OCI-LY7 (cell line): ENCODE measurements around the gene RUNDC3A. TPM values are rescaled to one million over a fixed set of nuclear protein-coding genes. Genes with fewer than 3 reads are reported as not detected.

Source experiments
- BruUV-seq: library from RNA; stranded (reverse); fragments of 400-500 nt; replicated peaks from 2 replicates; lab custom pipeline; 2021; lab: Mats Ljungman, UMichigan
- CTCF ChIA-PET: fragments of 300-600 bp; sonication (Branson Sonifier 250); formaldehyde crosslinking; loops from one replicate; lab custom pipeline; 2022; ENCODE audit warnings: antibody characterized with exemption; ENCODE audit not compliant: unreplicated experiment; lab: Charles Lee
- POLR2A ChIA-PET: fragments of 300-600 bp; sonication (Branson Sonifier 250); formaldehyde crosslinking; loops from one replicate; lab custom pipeline; 2022; ENCODE audit warnings: antibody characterized with exemption; lab: Charles Lee
- DNase-seq: peaks from one replicate; pipeline ENCODE4 v3.0.0-alpha.2; 2015; ENCODE audit warnings: low spot score
- H2AFZ ChIP-seq: fragments of 200-600 bp; sonication (generic), shearing (Covaris generic); 2 replicates; pipeline ENCODE4 v1.6.1; 2014; ENCODE audit warnings: mild to moderate bottlenecking, antibody characterized with exemption, low read length, moderate library complexity
- H3K27ac ChIP-seq: fragments of 200-600 bp; sonication (generic); 2 replicates; pipeline ENCODE4 v1.5.1; 2014; ENCODE audit warnings: mixed run types, low read depth, mild to moderate bottlenecking, moderate library complexity, low read length, inconsistent platforms; ENCODE audit not compliant: poor library complexity, severe bottlenecking
- H3K36me3 ChIP-seq: fragments of 200-600 bp; sonication (generic); 2 replicates; pipeline ENCODE4 v1.6.1; 2014; ENCODE audit warnings: mild to moderate bottlenecking, antibody characterized with exemption, low read length, moderate library complexity, mixed read lengths; ENCODE audit not compliant: insufficient read depth
- H3K4me1 ChIP-seq: fragments of 200-600 bp; sonication (generic); 2 replicates; pipeline ENCODE4 v1.5.1; 2014; ENCODE audit warnings: mild to moderate bottlenecking, low read length; ENCODE audit not compliant: insufficient read depth, poor library complexity, severe bottlenecking
- H3K4me2 ChIP-seq: fragments of 200-600 bp; sonication (generic); 2 replicates; pipeline ENCODE4 v1.6.1; 2014; ENCODE audit warnings: mild to moderate bottlenecking, low read length
- H3K4me3 ChIP-seq: fragments of 200-600 bp; sonication (generic); 2 replicates; pipeline ENCODE4 v1.5.1; 2014; ENCODE audit warnings: mild to moderate bottlenecking, low read depth, low read length; ENCODE audit not compliant: poor library complexity, severe bottlenecking
- H3K79me2 ChIP-seq: fragments of 200-600 bp; sonication (generic); 2 replicates; pipeline ENCODE4 v1.6.1; 2016; ENCODE audit warnings: low read depth, mild to moderate bottlenecking, low read length, moderate library complexity, mixed read lengths; ENCODE audit not compliant: insufficient read depth
- H3K9me2 ChIP-seq: fragments of 200-600 bp; sonication (generic); 2 replicates; pipeline ENCODE4 v1.6.1; 2016; ENCODE audit warnings: mild to moderate bottlenecking, low read length, mixed read lengths; ENCODE audit not compliant: insufficient read depth
- H3K9me3 ChIP-seq: fragments of 200-600 bp; sonication (generic); 2 replicates; pipeline ENCODE4 v1.6.1; 2014; ENCODE audit warnings: mild to moderate bottlenecking, mixed run types, low read length, mixed read lengths
- H4K20me1 ChIP-seq: fragments of 200-600 bp; sonication (generic); 2 replicates; pipeline ENCODE4 v1.6.1; 2014; ENCODE audit warnings: mild to moderate bottlenecking, antibody characterized with exemption, low read length, moderate library complexity, mixed read lengths; ENCODE audit not compliant: insufficient read depth
- CTCF ChIP-seq: fragments of 200-600 bp; sonication (generic); conservative IDR thresholded peaks from 2 replicates; pipeline ENCODE4 v1.5.1; 2014; ENCODE audit warnings: mild to moderate bottlenecking, antibody characterized with exemption, low read length, moderate library complexity, mixed read lengths
- EZH2phosphoT487 ChIP-seq: fragments of 200-600 bp; sonication (generic); IDR thresholded peaks from 2 replicates; pipeline ENCODE4 v1.6.1; 2018; ENCODE audit warnings: low read depth, borderline replicate concordance, mild to moderate bottlenecking, mixed run types, antibody characterized with exemption, low read length, moderate library complexity, mixed read lengths
- intact Hi-C: fragments of 100-400 bp; cut with micrococcal nuclease; formaldehyde crosslinking; loops from one replicate; pipeline ENCODE4 v1.10.0; 2022; ENCODE audit not compliant: unreplicated experiment
- total RNA-seq, 2 experiments: library from RNA; depleted of rRNA in 1 of 2; stranded (reverse); fragments of >200 nt in 1 of 2; shearing (Covaris generic) in 1 of 2; gene quantifications; 2 replicates each; pipeline ENCODE4 v1.2.3, GENCODE V29; 2014 to 2022

Gene RUNDC3A
- total RNA-seq, 2 experiments from 2014 or later, result 0.09 TPM; not detected in 1

DNA sequence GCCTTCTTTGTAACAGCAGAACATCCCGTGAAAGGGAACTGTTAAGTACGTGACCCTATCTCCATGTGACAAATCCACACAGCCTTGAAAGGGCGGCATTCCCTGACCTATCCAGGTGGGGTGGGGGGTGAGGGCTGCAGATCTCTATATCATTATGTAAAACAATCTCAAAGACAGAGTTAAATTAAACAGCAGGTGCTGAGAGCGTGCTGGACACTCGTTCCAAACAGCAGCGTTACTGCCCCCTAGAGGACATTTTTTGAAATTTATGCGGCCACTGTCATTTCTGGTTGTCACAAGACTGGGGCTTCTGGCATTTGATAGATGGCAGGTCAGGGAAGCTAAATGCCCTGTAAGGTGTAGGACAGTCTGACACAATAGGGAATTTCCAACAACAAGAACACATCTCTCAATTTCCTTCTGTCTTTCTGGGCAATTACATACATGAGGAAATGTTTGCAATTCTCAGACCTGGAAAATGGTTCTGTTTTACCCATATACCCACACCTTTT is 22.9 kb downstream of the RUNDC3A start:
- H2AFZ ChIP-seq, result peak overlapping the region; percentile 83; the same call in 1 of the 2 replicates
- no peaks in the 10 kb centered on the region for H3K9me2 ChIP-seq
- DNase-seq, result peak; percentile 90

DNA sequence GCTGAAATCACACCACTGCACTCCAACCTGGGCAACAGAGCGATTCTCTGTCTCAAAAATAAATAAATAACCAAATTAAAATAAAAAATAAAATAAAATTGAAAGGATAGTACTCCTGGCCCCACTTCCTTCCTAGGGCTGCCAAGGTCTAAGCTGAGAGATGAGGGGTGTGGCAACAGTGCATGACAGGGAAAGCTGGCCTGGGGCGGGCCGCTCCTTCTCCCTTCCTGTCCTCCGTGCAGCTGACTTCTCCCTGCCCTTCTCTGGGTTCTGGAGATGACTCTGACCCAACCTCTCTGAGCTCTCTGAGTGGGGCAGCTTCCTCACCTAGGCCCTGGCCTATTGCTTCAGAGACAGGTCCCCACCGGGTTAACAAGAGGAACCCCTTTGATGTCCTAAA is 25.0 kb downstream of the RUNDC3A start:
- Histone ChIP-seq H3K36me3 (no peaks in the 10 kb centered on the region), H3K4me1 (peaks cover 50% of the 10 kb centered on the region), H3K4me2 (no peak overlapping the region), H3K9me2 (no peaks in the 10 kb centered on the region), H4K20me1 (no peaks in the 10 kb centered on the region), H3K79me2 (no peaks in the 10 kb centered on the region), H3K9me3 (no peaks in the 10 kb centered on the region), H3K4me3 (no peak overlapping the region), H2AFZ (no peak overlapping the region), H3K27ac (no peak overlapping the region)
- BruUV-seq, result no TSS peak
- no peak for DNase-seq
- POLR2A ChIA-PET, result interaction anchor here (1.4 kb wide), 1 partner anchor 14 kb away, joined by 4 read pairs; no protein-coding TSS in a partner anchor
- CTCF ChIA-PET, result interaction anchor here (0.7 kb wide), 1 partner anchor 15 kb away, joined by 3 read pairs; no protein-coding TSS in a partner anchor
- TF ChIP-seq CTCF (no peak), EZH2phosphoT487 (no peak)
- intact Hi-C loops, result no loop called here

More for the DNA sequence above, 22.9 kb downstream of the RUNDC3A start:
- H3K4me2 ChIP-seq, result peak overlapping the region; percentile 52
- H3K4me3 ChIP-seq, result peak overlapping the region; percentile 4
- peak overlapping the region; percentile 61 for H3K27ac ChIP-seq
- H3K36me3 ChIP-seq, result no peaks in the 10 kb centered on the region
- intact Hi-C loops, result no loop called here
- H3K4me1 ChIP-seq, result peaks cover 66% of the 10 kb centered on the region
- no peaks in the 10 kb centered on the region for H4K20me1 ChIP-seq
- ChIA-PET CTCF (interaction anchor here (0.9 to 1.5 kb wide), 2 partner anchors 16 to 121 kb away, joined by 3 to 4 read pairs; no protein-coding TSS in a partner anchor), POLR2A (interaction anchor here (0.5 kb wide), 1 partner anchor 190 kb away, joined by 6 read pairs; no protein-coding TSS in a partner anchor)
- H3K79me2 ChIP-seq, result no peaks in the 10 kb centered on the region
- no TSS peak for BruUV-seq
- TF ChIP-seq CTCF, result peak; percentile 96
- no peak for TF ChIP-seq EZH2phosphoT487
- H3K9me3 ChIP-seq, result no peaks in the 10 kb centered on the region

DNA sequence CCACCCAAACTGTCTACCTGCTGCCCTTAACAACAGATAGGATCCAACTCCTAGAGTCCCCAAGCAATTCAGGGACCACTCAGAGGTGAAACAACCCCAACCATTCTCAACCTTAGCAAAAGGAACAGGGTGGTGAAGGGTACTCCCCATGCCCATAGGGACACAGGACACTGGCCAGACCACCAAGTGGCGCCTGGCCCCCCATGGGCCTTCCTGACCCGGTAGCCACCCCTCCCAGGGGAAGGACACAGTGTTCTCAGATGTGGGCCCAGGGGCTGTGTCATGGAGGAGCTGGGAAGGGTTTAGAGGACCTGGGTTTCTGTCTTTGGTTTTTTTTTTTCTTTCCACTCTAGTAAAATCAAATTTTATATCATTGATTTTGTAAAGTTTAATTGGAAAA is 25.9 kb downstream of the RUNDC3A start:
- POLR2A ChIA-PET, result interaction anchor here (1.4 to 2.3 kb wide), 2 partner anchors 11 to 13 kb away, joined by 4 to 11 read pairs; partner anchors contain the start of gene GRN

More for the DNA sequence above, 25.9 kb downstream of the RUNDC3A start:
- Histone ChIP-seq H3K4me3 (no peak overlapping the region), H2AFZ (peak overlapping the region; percentile 74), H4K20me1 (no peaks in the 10 kb centered on the region), H3K9me3 (no peaks in the 10 kb centered on the region), H3K36me3 (no peaks in the 10 kb centered on the region), H3K9me2 (no peaks in the 10 kb centered on the region), H3K4me2 (peak overlapping the region; percentile 61), H3K79me2 (no peaks in the 10 kb centered on the region), H3K4me1 (peaks cover 42% of the 10 kb centered on the region), H3K27ac (peak overlapping the region; percentile 49)
- BruUV-seq, result no TSS peak
- no peak for DNase-seq
- TF ChIP-seq CTCF, result no peak
- no peak for TF ChIP-seq EZH2phosphoT487
- CTCF ChIA-PET, result interaction anchor here (2.2 kb wide), 1 partner anchor 11 kb away, joined by 8 read pairs; the partner anchor contains the start of gene GRN
- intact Hi-C loops, result no loop called here
